Measurements from ENCODE around the gene NCL. TPM values are rescaled to one million over a fixed set of nuclear protein-coding genes. Genes with fewer than 3 reads are reported as not detected.

The NCL gene
- total and polyA plus RNA-seq, 2 of the 13 experiments (the other 11 are each of a cell fraction or from before 2014, with no cell fraction given), result 105 to 779 TPM

GRCh38 chr2:231418820-231419640, 45.3 kb downstream of the NCL start (continued):
- 0 out of 2 replicates have a peak, but pooled peaks have one; percentile 21 for TF ChIP-seq FOXP4 (CRISPR knock-in tag; IDR thresholded peaks at IDR 0.05)
- TF ChIP-seq SPEN (CRISPR knock-in tag; IDR thresholded peaks at IDR 0.05; ENCODE audit: low read depth), result peak; percentile 48; the same call in 1 of the 2 replicates
- no peak for TF ChIP-seq MLLT10 (CRISPR knock-in tag; IDR thresholded peaks at IDR 0.05)
- no peak for TF ChIP-seq ELF3 (CRISPR knock-in tag; IDR thresholded peaks at IDR 0.05)
- peak; percentile 86 for TF ChIP-seq ZNF430 (CRISPR knock-in tag; IDR thresholded peaks at IDR 0.05)
- TF ChIP-seq LBX2 (CRISPR knock-in tag; IDR thresholded peaks at IDR 0.05; ENCODE audit: borderline replicate concordance), result no peak
- no peak for TF ChIP-seq PAF1 (CRISPR knock-in tag; IDR thresholded peaks at IDR 0.05)
- no peak for TF ChIP-seq KDM2A (CRISPR knock-in tag; IDR thresholded peaks at IDR 0.05; ENCODE audit: borderline replicate concordance, low read depth)
- TF ChIP-seq FIP1L1 (IDR thresholded peaks at IDR 0.05; ENCODE audit: borderline replicate concordance, insufficient read depth, low read depth, low read length), result no peak
- no peak for TF ChIP-seq ZNF615 (CRISPR knock-in tag; IDR thresholded peaks at IDR 0.05; ENCODE audit: borderline replicate concordance)
- TF ChIP-seq ZNF660 (CRISPR knock-in tag; IDR thresholded peaks at IDR 0.05; ENCODE audit: borderline replicate concordance, low read depth), result no peak
- TF ChIP-seq, protein P1, sequence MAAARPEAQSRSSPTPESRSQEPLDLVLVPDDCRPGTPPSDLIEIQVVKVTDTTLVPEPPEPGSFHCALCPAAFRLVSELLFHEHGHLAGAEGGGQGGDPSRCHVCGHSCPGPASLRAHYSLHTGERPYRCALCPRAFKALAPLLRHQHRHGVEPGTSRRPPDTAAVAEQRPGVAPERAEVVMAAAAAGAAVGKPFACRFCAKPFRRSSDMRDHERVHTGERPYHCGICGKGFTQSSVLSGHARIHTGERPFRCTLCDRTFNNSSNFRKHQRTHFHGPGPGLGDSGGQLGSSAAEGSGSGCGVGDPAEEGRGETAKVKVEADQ (CRISPR knock-in tag; IDR thresholded peaks at IDR 0.05; ENCODE audit: borderline replicate concordance), result no peak
- TF ChIP-seq BATF2 (CRISPR knock-in tag; IDR thresholded peaks at IDR 0.05), result no peak
- no peak; the same call in 1 of the 2 replicates for TF ChIP-seq ZNF44 (CRISPR knock-in tag; IDR thresholded peaks at IDR 0.05)
- no peak for TF ChIP-seq SMAD9 (CRISPR knock-in tag; IDR thresholded peaks at IDR 0.05)
- TF ChIP-seq ZHX2 (IDR thresholded peaks at IDR 0.05; ENCODE audit: low read depth), result no peak
- TF ChIP-seq ZHX2 (CRISPR knock-in tag; IDR thresholded peaks at IDR 0.05; ENCODE audit: borderline replicate concordance), result no peak
- no peak for TF ChIP-seq POLR2AphosphoS2 (IDR thresholded peaks at IDR 0.05; ENCODE audit: low read depth, low read length)

Data from HepG2 (cell line).